GM12891 (cell line): Measurements from ENCODE around the gene ANKRD13B.

Experiments
- DNase-seq: peaks from one replicate; pipeline ENCODE4 v3.0.0; 2011; ENCODE audit warnings: low spot score; ENCODE audit not compliant: insufficient read length
- FAIRE-seq: peaks from 2 replicates; lab custom pipeline; 2011; peaks lifted over from hg19 to GRCh38; lab: Jason Lieb, UNC
- PAX5 ChIP-seq: IDR thresholded peaks from 2 replicates; pipeline ENCODE4 v1.6.1; 2011; ENCODE audit warnings: low read length, moderate library complexity, mild to moderate bottlenecking; ENCODE audit not compliant: insufficient read depth, severe bottlenecking
- POLR2A ChIP-seq: IDR thresholded peaks from 2 replicates; pipeline ENCODE4 v1.6.1; 2011; ENCODE audit warnings: low read depth, low read length, control low read depth
- POLR2AphosphoS5 ChIP-seq: IDR thresholded peaks from 2 replicates; pipeline ENCODE4 v1.6.1; 2011; ENCODE audit warnings: low read depth, low read length, control low read depth
- POU2F2 ChIP-seq: IDR thresholded peaks from 2 replicates; pipeline ENCODE4 v1.6.1; 2011; ENCODE audit warnings: low read depth, mild to moderate bottlenecking, control low read depth, low read length, moderate library complexity
- SPI1 ChIP-seq: IDR thresholded peaks from 2 replicates; pipeline ENCODE4 v1.6.1; 2011; ENCODE audit warnings: low read depth, low read length, control low read depth
- TAF1 ChIP-seq: IDR thresholded peaks from 2 replicates; pipeline ENCODE4 v1.6.1; 2011; ENCODE audit warnings: low read depth, low read length, control low read depth

Gene ANKRD13B

DNA sequence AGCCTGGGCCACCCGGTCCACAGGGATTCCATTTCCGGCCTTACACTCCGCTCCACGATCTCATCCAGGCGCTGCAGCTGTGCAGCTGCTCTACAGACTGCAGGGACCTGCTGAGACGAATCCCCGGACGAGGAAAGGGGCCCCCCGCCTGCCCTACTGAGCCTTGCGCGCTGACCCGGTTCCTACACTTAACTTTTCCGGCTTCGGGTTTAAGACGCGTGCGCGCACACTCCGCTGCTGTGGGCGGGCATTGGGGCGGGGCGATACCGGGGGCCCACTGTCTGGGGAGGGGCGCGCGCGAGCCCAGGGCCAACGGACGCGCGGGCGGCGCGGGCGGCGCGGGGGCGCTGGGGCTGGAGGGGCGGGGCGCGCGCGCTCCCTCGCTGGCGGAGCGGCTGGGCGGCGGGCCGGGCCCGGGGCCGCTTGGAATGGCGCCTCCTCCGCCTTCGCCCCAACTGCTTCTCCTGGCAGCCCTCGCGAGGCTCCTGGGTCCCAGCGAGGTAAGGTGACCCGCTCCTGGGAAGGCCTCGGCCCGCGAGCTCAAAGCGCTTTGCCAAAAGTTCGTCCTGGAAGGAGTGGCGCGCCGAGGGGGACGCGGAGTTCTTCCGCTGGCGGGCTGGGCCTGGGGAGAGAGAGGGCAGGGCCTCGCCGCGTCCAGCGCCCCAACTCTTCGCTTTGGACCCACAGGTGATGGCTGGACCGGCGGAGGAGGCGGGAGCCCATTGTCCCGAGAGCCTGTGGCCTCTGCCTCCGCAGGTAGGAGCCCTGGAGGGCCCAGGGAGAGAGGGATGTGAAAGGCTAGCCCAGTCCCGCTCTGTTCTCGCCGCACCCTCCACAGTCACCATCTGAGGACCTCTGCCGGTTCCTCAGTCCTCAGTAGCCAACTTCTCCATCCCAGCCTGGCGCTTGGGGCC is 24.3 kb upstream of the ANKRD13B start, which contains the start of gene TP53I13:
TSS of gene TP53I13 (plus strand) at position 371 of the 914 bp plus-strand sequence. CDS start at position 429, 58 bp downstream.
- FAIRE-seq: peak; percentile 92
- peak; percentile 84 for DNase-seq
- TF ChIP-seq TAF1 (peak; percentile 3; the same call in 1 of the 2 replicates), POLR2AphosphoS5 (0 out of 2 replicates have a peak, but pooled peaks have one; percentile 31), POLR2A (no peak)

DNA sequence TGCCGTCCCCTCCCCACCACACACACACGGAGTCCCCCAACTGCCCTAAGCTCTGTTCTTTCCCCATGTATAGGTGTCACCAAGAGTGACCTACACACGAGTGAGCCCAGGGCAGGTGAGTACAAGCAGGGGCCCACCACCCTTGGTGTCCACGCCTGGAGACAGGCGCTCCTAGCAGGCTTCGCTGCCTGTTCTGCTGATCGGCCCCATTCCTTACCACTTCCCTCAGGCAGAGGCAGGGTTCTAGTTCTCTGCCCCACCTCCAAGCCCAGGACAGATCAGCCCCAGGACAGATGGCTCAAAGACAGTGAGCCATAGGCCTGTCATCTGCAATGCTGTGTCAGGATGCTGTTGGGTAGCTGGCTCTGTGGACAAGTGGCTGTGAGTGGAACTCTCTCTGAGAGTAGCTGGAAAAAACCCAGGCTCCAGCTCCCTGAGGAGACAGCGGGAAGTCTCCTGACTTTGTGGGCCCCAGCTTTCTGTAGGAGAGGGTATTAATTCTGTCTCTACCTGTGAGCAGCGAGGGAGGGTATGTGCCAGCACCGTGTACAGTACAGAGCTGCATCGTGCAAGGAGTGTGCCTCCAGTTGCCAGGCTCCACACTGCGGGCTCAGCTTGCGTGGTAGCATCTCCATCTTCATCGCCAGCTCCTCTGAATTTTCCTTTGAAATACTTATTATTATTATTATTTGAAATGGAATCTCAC is 23.5 kb upstream of the ANKRD13B start:
- TF ChIP-seq POLR2A (no peak), SPI1 (no peak), POLR2AphosphoS5 (no peak)
- FAIRE-seq (peak; percentile 20), DNase-seq (no peak)

DNA sequence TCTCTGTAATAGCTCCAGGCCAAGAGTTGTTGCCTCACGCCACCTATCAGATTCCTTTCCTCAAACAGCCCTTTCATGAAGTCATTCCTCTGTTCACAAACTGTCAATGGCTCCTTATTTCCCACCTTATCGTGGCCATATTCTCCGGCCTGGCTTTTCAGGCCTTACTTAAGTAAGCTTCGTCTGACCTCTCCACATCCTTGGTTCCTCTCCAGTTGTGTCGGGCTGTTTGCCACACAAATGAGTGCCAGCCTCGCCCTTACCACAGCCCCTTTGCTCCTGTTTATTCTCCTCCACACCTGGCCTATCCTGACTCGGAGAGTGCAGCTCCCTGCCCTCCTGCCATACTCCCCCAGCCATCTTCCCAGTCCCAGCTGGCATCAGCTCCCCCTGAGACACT is 22.4 kb upstream of the ANKRD13B start:
- DNase-seq (no peak), FAIRE-seq (no peak)
- TF ChIP-seq POU2F2 (no peak), TAF1 (no peak), POLR2A (no peak), POLR2AphosphoS5 (no peak), PAX5 (no peak), SPI1 (no peak)

GRCh38 chr17:29571486-29571882 is 21.4 kb upstream of the ANKRD13B start:
- no peak for TF ChIP-seq POLR2AphosphoS5
- TF ChIP-seq POU2F2: no peak
- no peak for TF ChIP-seq SPI1
- no peak for TF ChIP-seq PAX5
- no peak for TF ChIP-seq POLR2A
- no peak for TF ChIP-seq TAF1
- FAIRE-seq (no peak), DNase-seq (no peak)

DNA sequence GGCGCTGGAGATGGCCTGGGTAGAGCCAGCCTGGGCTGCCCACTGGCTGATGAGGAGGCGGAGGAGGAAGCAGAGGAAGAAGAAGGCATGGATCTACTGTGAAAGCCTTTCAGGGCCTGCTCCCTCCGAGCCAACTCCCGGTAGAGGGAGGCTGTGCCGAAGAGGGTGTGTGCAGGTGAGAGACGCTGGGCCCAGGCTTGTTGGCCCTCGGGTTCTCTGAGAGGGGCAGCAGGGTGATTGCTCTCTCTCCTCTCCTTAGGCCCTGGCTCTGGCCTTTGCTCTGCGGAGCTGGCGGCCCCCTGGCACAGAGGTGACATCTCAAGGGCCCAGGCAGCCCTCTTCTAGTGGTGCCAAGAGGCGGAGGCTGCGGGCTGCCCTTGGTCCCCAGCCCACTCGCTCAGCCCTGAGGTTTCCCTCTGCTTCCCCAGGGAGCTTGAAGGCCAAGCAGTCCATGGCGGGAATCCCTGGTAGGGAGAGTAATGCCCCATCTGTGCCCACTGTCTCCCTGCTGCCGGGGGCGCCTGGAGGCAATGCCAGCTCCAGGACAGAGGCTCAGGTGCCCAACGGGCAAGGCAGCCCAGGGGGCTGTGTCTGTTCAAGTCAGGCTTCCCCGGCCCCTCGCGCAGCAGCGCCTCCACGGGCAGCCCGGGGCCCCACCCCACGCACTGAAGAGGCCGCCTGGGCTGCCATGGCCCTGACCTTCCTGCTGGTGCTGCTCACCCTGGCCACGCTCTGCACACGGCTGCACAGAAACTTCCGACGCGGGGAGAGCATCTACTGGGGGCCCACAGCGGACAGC is 20.9 kb upstream of the ANKRD13B start:
- no peak for TF ChIP-seq POLR2A
- TF ChIP-seq POU2F2: no peak
- TF ChIP-seq SPI1: no peak
- TF ChIP-seq POLR2AphosphoS5: no peak
- no peak for TF ChIP-seq TAF1
- no peak for TF ChIP-seq PAX5
- no peak for DNase-seq
- no peak for FAIRE-seq

DNA sequence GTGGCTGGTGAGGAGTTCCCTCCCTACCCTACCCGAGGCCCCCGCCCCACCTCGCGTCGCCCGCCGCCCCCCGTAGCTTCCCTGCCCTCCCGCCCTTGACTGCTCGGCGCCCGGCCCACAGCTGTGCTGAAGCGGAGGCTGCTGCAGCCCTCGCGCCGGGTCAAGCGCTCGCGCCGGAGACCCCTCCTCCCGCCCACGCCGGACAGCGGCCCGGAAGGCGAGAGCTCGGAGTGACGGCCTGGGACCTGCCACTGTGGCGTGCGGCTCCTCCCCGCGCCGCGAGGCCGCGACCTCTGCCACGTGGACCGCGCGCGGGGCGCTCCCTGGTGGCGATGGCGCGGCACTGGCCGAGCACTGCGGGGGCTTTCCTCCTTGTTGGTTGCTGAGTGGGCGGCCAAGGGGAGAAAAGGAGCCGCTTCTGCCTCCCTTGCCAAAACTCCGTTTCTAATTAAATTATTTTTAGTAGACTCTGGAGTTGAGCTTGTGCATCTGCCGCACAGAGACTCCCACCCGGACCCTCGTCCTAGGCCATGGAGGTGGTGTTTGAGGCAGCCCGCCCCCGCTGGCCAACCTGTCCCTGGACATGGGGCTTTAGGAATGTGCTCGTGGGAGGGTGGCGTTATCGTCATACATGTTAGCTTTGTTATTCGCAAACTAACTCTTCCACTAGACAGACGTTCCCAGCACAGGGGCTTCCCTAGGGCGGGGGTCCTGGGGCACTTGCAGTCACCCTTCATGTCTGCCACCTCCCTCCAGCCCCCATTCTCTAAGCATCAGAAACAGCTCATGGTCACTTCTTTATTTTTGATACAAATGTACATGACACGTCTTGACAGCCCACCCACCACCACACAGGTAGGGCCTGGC is 20.0 kb upstream of the ANKRD13B start:
- DNase-seq (peak; percentile 78), FAIRE-seq (peak; percentile 88)
- TF ChIP-seq POLR2AphosphoS5: no peak
- 0 out of 2 replicates have a peak, but pooled peaks have one; percentile 15 for TF ChIP-seq POU2F2

GRCh38 chr17:29573558-29573869 is 19.4 kb upstream of the ANKRD13B start:
- DNase-seq: no peak
- no peak for FAIRE-seq
- TF ChIP-seq POU2F2: no peak
- TF ChIP-seq POLR2AphosphoS5: no peak
- no peak for TF ChIP-seq PAX5
- no peak for TF ChIP-seq SPI1
- no peak for TF ChIP-seq TAF1
- TF ChIP-seq POLR2A: no peak

GRCh38 chr17:29573871-29574731 is 18.8 kb upstream of the ANKRD13B start:
- no peak for TF ChIP-seq POLR2AphosphoS5
- TF ChIP-seq POLR2A: no peak
- no peak for TF ChIP-seq PAX5
- DNase-seq (no peak), FAIRE-seq (no peak)
